Liver (tissue), 3 donors: ENCODE results near the gene ACOT11.

Experiments used
- CTCF ChIP-seq: fragments of 150-350 bp; IDR thresholded peaks from 2 replicates; pipeline ENCODE4 v1.5.1; 2017; ENCODE audit warnings: improper control_type of control experiment, low read depth, low read length; ENCODE audit not compliant: missing input control
- EGR1 ChIP-seq, 2 donors: IDR thresholded peaks; 2 replicates each; pipeline ENCODE4 v1.6.1; 2016 to 2018; ENCODE audit warnings: antibody characterized with exemption in 2 of 2, low read depth in 2 of 2
- FOXA1 ChIP-seq: IDR thresholded peaks from 2 replicates; pipeline ENCODE4 v1.6.1; 2016; ENCODE audit warnings: antibody characterized with exemption
- FOXA2 ChIP-seq: IDR thresholded peaks from 2 replicates; pipeline ENCODE4 v1.6.1; 2016; ENCODE audit warnings: antibody characterized with exemption
- HNF4G ChIP-seq: IDR thresholded peaks from 2 replicates; pipeline ENCODE4 v1.6.1; 2016; ENCODE audit warnings: antibody characterized with exemption
- JUND ChIP-seq, 2 donors: IDR thresholded peaks; 2 replicates each; pipeline ENCODE4 v1.6.1; 2016; ENCODE audit warnings: antibody characterized with exemption in 2 of 2
- RAD21 ChIP-seq, 2 donors: IDR thresholded peaks; 2 replicates each; pipeline ENCODE4 v1.6.1; 2016; ENCODE audit warnings: antibody characterized with exemption in 2 of 2, mild to moderate bottlenecking in 2 of 2
- SP1 ChIP-seq: IDR thresholded peaks from 2 replicates; pipeline ENCODE4 v1.6.1; 2018; ENCODE audit warnings: antibody characterized with exemption, mild to moderate bottlenecking
- TAF1 ChIP-seq: conservative IDR thresholded peaks from 2 replicates; pipeline ENCODE4 v1.6.1; 2016; ENCODE audit warnings: antibody characterized with exemption, mild to moderate bottlenecking
- YY1 ChIP-seq: IDR thresholded peaks from 2 replicates; pipeline ENCODE4 v1.6.1; 2016; ENCODE audit warnings: antibody characterized with exemption, mild to moderate bottlenecking
- ZBTB33 ChIP-seq: IDR thresholded peaks from 2 replicates; pipeline ENCODE4 v1.6.1; 2016; ENCODE audit warnings: antibody characterized with exemption
- TF ChIP-seq, protein P1 (sequence below): IDR thresholded peaks from 2 replicates; pipeline ENCODE4 v1.6.1; 2016; ENCODE audit warnings: antibody characterized with exemption, mild to moderate bottlenecking
- TF ChIP-seq, protein P2 (sequence below): IDR thresholded peaks from 2 replicates; pipeline ENCODE4 v1.6.1; 2016; ENCODE audit warnings: antibody characterized with exemption
- donor health status: healthy.
- donor health status: healthy.

DNA sequence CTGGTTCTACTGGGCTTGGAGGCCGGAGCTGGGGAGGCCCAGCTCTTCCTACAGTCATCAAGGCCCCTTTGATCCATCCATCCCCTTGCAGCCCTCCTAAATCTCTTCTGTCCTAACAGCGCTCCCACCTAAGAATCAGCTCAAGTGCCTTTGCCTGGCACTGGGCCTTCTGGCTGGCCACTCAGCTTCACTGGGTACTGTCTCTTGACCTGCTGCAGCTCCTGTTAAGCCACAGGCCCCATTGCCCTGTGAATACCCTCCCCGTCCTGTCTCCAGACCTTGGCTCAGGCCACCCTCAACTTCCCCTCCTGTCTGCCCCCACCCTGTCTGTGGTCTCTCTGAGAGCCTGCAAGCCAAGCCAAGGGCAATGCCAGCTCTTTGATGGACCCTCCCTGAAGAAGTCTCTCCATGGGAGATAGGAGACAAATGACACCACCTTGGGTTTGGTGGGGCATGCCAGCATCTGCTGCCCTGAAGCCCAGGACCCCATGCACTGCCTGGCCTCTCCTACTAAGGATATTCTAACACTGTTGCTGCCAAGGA is 48.0 kb downstream of the ACOT11 start:
- TF ChIP-seq SP1 (no peak), CTCF (no peak), YY1 (no peak), RAD21 (IDR thresholded peaks at IDR 0.05) (no peak), JUND (IDR thresholded peaks at IDR 0.05) (no peak), ZBTB33 (no peak), EGR1 (IDR thresholded peaks at IDR 0.05; ENCODE audit: low read depth in 2 of 2) (no peak), HNF4G (no peak), TAF1 (no peak), FOXA1 (no peak), FOXA2 (no peak)
- TF ChIP-seq, protein P1, sequence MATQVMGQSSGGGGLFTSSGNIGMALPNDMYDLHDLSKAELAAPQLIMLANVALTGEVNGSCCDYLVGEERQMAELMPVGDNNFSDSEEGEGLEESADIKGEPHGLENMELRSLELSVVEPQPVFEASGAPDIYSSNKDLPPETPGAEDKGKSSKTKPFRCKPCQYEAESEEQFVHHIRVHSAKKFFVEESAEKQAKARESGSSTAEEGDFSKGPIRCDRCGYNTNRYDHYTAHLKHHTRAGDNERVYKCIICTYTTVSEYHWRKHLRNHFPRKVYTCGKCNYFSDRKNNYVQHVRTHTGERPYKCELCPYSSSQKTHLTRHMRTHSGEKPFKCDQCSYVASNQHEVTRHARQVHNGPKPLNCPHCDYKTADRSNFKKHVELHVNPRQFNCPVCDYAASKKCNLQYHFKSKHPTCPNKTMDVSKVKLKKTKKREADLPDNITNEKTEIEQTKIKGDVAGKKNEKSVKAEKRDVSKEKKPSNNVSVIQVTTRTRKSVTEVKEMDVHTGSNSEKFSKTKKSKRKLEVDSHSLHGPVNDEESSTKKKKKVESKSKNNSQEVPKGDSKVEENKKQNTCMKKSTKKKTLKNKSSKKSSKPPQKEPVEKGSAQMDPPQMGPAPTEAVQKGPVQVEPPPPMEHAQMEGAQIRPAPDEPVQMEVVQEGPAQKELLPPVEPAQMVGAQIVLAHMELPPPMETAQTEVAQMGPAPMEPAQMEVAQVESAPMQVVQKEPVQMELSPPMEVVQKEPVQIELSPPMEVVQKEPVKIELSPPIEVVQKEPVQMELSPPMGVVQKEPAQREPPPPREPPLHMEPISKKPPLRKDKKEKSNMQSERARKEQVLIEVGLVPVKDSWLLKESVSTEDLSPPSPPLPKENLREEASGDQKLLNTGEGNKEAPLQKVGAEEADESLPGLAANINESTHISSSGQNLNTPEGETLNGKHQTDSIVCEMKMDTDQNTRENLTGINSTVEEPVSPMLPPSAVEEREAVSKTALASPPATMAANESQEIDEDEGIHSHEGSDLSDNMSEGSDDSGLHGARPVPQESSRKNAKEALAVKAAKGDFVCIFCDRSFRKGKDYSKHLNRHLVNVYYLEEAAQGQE, result no peak
- TF ChIP-seq, protein P2, sequence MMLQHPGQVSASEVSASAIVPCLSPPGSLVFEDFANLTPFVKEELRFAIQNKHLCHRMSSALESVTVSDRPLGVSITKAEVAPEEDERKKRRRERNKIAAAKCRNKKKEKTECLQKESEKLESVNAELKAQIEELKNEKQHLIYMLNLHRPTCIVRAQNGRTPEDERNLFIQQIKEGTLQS, result no peak
